HL-60 (cell line): ENCODE data around the gene SERPINB2.
A peak's percentile ranks its signal among the peaks of the same experiment; 100 is the strongest.

ENCODE experiments used
- DNase-seq, 2 experiments: peaks; one replicate each; pipeline ENCODE4 v3.0.0-alpha.2; 2010 to 2020; ENCODE audit warnings: low read depth in 1 of 2, low spot score in 1 of 2
- H3K27ac ChIP-seq: fragments of 250-450 bp; sonication (Bioruptor Pico); replicated peaks from 2 replicates; pipeline ENCODE4 v1.5.1; 2020; ENCODE audit warnings: mild to moderate bottlenecking, moderate library complexity
- H3K27me3 ChIP-seq: fragments of 250-450 bp; sonication (Bioruptor Pico); 2 replicates; pipeline ENCODE4 v1.5.1; 2021; ENCODE audit warnings: mild to moderate bottlenecking, moderate library complexity; ENCODE audit not compliant: insufficient read depth, poor library complexity, severe bottlenecking
- H3K4me3 ChIP-seq: replicated peaks from 2 replicates; pipeline ENCODE4 v1.5.1; 2011; ENCODE audit warnings: mild to moderate bottlenecking, control low read depth, low read length; ENCODE audit not compliant: insufficient read depth
- GABPA ChIP-seq: IDR thresholded peaks from 2 replicates; pipeline ENCODE4 v1.6.1; 2012; ENCODE audit warnings: low read depth
- POLR2AphosphoS5 ChIP-seq: IDR thresholded peaks from 2 replicates; pipeline ENCODE4 v1.6.1; 2012; ENCODE audit warnings: low read depth
- SPI1 ChIP-seq: IDR thresholded peaks from 2 replicates; pipeline ENCODE4 v1.6.1; 2012; ENCODE audit warnings: low read depth, mild to moderate bottlenecking, borderline replicate concordance
- TF ChIP-seq, protein P1 (sequence below): IDR thresholded peaks from 2 replicates; pipeline ENCODE4 v1.6.1; 2012; ENCODE audit warnings: low read depth; ENCODE audit not compliant: insufficient replicate concordance
- TF ChIP-seq, protein P2 (sequence below): IDR thresholded peaks from one replicate; pipeline ENCODE4 v1.5.1; 2011; ENCODE audit warnings: low read length, control low read depth, inconsistent platforms; ENCODE audit not compliant: insufficient read depth

SERPINB2 gene

DNA sequence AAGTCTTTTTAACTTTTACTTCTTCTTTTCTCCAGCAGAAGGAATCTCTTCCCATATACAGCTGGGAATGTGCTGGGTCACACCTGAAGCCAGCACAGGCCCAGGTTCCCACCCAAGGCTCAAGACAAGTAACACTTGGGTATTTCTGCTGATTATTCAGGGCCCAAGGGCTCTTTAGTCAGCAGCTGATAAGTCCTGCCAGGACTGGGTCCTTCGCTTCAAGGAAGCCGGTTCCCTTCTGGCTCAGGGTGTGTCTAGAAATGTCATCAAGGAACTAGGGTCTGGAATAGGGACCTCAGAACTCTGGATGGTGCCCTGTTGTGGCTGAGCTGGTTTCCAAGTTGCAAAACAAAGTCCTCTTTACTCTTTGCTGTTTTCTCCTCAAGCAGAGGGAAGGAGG, 27.0 kb upstream of the SERPINB2 start:
- no peaks in the 10 kb centered on the region for H3K27me3 ChIP-seq
- DNase-seq: peak in 1 of 2 experiments; percentile 28
- no peak overlapping the region for H3K4me3 ChIP-seq
- peak overlapping the region; percentile 75 for H3K27ac ChIP-seq
- TF ChIP-seq, protein P1, sequence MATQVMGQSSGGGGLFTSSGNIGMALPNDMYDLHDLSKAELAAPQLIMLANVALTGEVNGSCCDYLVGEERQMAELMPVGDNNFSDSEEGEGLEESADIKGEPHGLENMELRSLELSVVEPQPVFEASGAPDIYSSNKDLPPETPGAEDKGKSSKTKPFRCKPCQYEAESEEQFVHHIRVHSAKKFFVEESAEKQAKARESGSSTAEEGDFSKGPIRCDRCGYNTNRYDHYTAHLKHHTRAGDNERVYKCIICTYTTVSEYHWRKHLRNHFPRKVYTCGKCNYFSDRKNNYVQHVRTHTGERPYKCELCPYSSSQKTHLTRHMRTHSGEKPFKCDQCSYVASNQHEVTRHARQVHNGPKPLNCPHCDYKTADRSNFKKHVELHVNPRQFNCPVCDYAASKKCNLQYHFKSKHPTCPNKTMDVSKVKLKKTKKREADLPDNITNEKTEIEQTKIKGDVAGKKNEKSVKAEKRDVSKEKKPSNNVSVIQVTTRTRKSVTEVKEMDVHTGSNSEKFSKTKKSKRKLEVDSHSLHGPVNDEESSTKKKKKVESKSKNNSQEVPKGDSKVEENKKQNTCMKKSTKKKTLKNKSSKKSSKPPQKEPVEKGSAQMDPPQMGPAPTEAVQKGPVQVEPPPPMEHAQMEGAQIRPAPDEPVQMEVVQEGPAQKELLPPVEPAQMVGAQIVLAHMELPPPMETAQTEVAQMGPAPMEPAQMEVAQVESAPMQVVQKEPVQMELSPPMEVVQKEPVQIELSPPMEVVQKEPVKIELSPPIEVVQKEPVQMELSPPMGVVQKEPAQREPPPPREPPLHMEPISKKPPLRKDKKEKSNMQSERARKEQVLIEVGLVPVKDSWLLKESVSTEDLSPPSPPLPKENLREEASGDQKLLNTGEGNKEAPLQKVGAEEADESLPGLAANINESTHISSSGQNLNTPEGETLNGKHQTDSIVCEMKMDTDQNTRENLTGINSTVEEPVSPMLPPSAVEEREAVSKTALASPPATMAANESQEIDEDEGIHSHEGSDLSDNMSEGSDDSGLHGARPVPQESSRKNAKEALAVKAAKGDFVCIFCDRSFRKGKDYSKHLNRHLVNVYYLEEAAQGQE: no peak
- TF ChIP-seq POLR2AphosphoS5: no peak
- no peak for TF ChIP-seq SPI1
- TF ChIP-seq, protein P2, sequence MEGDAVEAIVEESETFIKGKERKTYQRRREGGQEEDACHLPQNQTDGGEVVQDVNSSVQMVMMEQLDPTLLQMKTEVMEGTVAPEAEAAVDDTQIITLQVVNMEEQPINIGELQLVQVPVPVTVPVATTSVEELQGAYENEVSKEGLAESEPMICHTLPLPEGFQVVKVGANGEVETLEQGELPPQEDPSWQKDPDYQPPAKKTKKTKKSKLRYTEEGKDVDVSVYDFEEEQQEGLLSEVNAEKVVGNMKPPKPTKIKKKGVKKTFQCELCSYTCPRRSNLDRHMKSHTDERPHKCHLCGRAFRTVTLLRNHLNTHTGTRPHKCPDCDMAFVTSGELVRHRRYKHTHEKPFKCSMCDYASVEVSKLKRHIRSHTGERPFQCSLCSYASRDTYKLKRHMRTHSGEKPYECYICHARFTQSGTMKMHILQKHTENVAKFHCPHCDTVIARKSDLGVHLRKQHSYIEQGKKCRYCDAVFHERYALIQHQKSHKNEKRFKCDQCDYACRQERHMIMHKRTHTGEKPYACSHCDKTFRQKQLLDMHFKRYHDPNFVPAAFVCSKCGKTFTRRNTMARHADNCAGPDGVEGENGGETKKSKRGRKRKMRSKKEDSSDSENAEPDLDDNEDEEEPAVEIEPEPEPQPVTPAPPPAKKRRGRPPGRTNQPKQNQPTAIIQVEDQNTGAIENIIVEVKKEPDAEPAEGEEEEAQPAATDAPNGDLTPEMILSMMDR: no peak
- no peak for TF ChIP-seq GABPA

GRCh38 chr18:63867368-63868125, 20.0 kb upstream of the SERPINB2 start:
- DNase-seq: no peak
- H3K27ac ChIP-seq: peak overlapping the region; percentile 79
- H3K27me3 ChIP-seq: no peaks in the 10 kb centered on the region
- TF ChIP-seq SPI1: no peak
- no peak for TF ChIP-seq POLR2AphosphoS5
- TF ChIP-seq, protein P2: no peak
- TF ChIP-seq GABPA: no peak
- TF ChIP-seq, protein P1: no peak
- no peak overlapping the region for H3K4me3 ChIP-seq

- no peak for DNase-seq
- Histone ChIP-seq H3K27ac (peak overlapping the region; percentile 79), H3K4me3 (no peak overlapping the region), H3K27me3 (no peaks in the 10 kb centered on the region)
- TF ChIP-seq, protein P1: no peak
- TF ChIP-seq, protein P2: no peak
- TF ChIP-seq POLR2AphosphoS5 (no peak), GABPA (no peak), SPI1 (no peak)
These were observed 19.0 kb upstream of the SERPINB2 start for GRCh38 chr18:63868546-63868945.
